ENCODE data around the gene PHACTR3.

PHACTR3 gene

GRCh38 chr20:59774921-59775686 lies 170.8 kb downstream of the PHACTR3 start:
- H3K4me3 ChIP-seq (ENCODE audit: low read depth, low read length), result no peak overlapping the region
- no peak for TF ChIP-seq CTCF (conservative IDR thresholded peaks at IDR 0.05; ENCODE audit: low read depth, low read length)
- no peak for DNase-seq (ENCODE audit: low read depth)

- no peak overlapping the region for H3K4me3 ChIP-seq (ENCODE audit: low read depth, low read length)
- no peak for DNase-seq (ENCODE audit: low read depth)
- no peak for TF ChIP-seq CTCF (conservative IDR thresholded peaks at IDR 0.05; ENCODE audit: low read depth, low read length)
Measured at GRCh38 chr20:59775687-59776055, 171.3 kb downstream of the PHACTR3 start.

- DNase-seq (ENCODE audit: low read depth), result no peak
- no peak for TF ChIP-seq CTCF (conservative IDR thresholded peaks at IDR 0.05; ENCODE audit: low read depth, low read length)
- H3K4me3 ChIP-seq (ENCODE audit: low read depth, low read length), result no peak overlapping the region
Measured at GRCh38 chr20:59776059-59776603, 171.8 kb downstream of the PHACTR3 start.

- no peak for TF ChIP-seq CTCF (conservative IDR thresholded peaks at IDR 0.05; ENCODE audit: low read depth, low read length)
- H3K4me3 ChIP-seq (ENCODE audit: low read depth, low read length), result no peak overlapping the region
- no peak for DNase-seq (ENCODE audit: low read depth)
Measured at GRCh38 chr20:59776626-59777330, 172.4 kb downstream of the PHACTR3 start.

DNA sequence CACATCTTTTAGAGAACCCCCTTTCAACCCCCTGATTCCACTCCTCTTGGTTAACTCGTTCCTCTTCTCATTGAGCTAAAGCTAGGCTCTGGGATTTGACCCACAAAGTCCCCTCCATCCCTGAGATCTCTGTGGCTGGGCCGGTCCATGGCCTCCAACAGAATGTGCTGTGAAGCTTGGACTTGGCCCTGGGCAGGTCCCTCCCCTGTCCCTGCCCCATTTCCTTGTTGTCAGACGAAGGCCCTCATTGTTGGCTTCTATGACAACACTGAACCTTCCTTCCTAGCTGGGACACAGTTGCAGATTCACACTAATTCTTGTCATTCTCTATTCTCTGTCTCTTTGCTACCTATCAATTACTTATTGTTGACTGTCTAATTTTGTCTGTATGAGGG lies 173.0 kb downstream of the PHACTR3 start:
- no peak for TF ChIP-seq CTCF (conservative IDR thresholded peaks at IDR 0.05; ENCODE audit: low read depth, low read length)
- H3K4me3 ChIP-seq (ENCODE audit: low read depth, low read length), result no peak overlapping the region
- DNase-seq (ENCODE audit: low read depth), result no peak

- no peak for DNase-seq (ENCODE audit: low read depth)
- TF ChIP-seq CTCF (conservative IDR thresholded peaks at IDR 0.05; ENCODE audit: low read depth, low read length), result no peak
- H3K4me3 ChIP-seq (ENCODE audit: low read depth, low read length), result no peak overlapping the region
Measured at GRCh38 chr20:59777814-59778575, 173.7 kb downstream of the PHACTR3 start.

Measured in choroid plexus epithelial cell (primary cell).